Fibroblast of peridontal ligament (primary cell): ENCODE measurements around the gene CHPF.

Experiments
- DNase-seq: peaks from one replicate; pipeline ENCODE4 v3.0.0-alpha.2; 2010; ENCODE audit errors: extremely low read depth

The CHPF gene

GRCh38 chr2:219531639-219532377 is 11.8 kb downstream of the CHPF start:
- DNase-seq, result no peak

DNA sequence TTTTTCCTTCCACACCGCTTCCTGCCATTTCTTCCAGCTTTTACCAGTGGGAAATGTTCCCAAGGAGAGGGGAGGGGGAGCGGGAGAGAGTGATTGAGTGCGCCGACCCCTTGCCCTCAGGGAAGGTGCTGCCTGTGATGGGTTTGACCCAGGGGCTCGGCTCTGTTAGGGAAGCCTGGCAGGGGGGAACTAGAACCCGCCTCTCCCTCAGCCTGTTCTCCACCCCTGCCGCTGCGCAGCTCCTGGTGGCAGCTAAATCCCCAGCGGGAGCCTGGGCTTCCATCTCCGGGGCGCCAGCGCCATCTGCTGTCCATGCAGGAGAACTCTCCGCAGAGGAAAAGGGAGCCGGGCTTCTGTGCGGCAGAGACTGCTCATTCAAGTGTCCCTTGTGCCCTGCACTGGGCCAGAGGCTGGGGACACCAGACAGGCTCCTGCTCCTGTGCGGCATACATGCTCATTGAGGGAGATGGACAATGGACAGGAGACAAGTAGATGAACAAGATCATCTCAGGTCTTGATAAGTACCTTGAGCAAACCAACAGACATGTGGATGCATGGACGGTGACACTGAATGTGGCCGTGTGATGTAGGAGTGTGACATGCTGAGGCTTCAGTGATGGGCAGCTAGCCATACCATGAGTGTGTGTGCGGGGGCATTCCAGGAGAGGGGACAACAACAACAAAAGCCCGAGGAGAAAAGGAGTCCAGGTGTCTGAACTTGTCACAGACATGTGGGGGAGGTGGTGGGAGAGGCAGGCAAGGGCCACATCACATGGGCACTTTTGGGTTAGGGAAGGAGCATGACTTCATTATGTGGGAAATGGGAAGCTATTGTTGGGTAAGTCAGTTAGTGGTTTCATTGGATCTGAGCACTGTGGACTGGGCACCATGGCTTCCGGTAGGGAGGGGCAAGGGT is 13.3 kb downstream of the CHPF start:
- peak; percentile 81 for DNase-seq

GRCh38 chr2:219527472-219527871 is 16.1 kb downstream of the CHPF start:
- no peak for DNase-seq

GRCh38 chr2:219527076-219527394 is 16.6 kb downstream of the CHPF start:
- no peak for DNase-seq

- DNase-seq, result no peak
Measured at GRCh38 chr2:219526320-219527075, 17.1 kb downstream of the CHPF start.

DNA sequence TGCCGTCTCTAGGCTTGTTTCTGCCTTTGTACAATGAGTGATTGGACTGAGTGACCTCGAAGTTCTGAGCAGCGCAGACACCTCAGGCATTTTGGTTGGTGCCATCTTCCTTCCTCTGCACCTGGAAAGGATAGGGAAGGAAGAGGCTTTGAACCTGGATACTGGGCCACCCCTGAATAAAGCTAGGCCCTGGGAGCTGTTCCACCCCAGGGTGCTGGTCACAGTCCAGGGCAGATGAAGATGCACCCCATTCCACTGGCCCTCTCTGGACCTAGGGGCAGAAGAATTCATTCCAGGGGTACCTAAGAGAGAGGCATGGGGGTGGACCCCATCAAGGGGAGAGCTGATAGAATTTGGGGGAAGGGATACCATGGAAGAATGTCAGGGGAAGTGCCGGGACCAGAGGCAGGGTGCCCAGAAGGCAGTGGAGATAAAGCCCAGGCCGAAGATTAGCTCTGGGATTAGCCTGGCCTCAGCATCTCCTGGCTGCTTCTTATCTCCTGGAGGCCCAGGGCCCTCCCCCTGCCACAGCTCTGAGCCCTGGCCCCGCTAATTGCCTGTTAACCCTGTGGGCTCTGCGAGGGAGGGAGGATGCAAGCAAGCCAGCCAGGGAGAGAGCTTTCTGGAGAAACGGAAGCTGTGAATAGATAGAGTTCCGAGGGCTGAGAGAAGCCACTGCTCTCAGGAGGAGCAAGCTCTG is 17.9 kb downstream of the CHPF start:
- DNase-seq, result no peak

DNA sequence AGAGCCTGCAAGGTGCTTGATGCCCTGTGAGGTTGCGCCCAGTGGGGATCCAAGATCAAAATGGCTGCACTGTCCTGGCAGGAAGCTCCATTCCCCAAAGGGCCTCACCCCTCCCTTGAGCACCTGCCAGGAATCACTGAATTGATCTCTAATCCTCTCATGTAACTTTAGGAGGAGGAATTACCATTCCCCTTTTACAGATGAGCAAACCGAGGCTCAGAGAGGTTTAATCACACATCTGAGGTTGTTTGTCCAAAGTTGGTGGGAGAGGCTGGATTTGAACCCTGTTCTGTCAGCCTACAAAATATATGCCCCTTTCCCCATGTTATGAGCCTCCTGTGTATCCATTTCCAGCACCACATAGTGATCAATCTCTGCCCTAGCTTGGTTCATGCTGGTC is 18.8 kb downstream of the CHPF start:
- DNase-seq, result no peak

GRCh38 chr2:219523031-219523671 is 20.5 kb downstream of the CHPF start:
- no peak for DNase-seq

- DNase-seq, result peak; percentile 66
Measured at GRCh38 chr2:219522111-219523030, 21.2 kb downstream of the CHPF start.

- no peak for DNase-seq
Measured at GRCh38 chr2:219521066-219521880, 22.3 kb downstream of the CHPF start.

GRCh38 chr2:219520079-219520478 is 23.5 kb downstream of the CHPF start:
- DNase-seq, result no peak

DNA sequence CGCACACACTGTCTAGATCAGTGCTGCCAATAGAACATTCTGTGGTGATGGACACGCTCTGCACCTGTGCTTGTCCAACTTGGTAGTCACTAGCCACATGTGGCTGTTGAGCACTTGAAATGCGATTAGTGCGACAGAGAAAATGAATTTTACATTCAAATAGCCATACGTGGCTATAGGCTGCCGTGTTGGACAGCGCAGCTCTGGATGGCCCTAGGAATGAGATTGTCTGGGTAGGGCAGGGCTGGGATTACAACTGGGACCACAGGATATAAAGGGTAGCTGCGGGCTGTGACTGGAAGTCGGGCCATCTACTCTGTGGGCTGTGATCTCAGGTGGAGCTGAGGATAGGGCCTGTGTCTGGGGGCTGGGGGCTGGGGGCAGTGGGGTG is 24.1 kb downstream of the CHPF start:
- no peak for DNase-seq

- no peak for DNase-seq
Measured at GRCh38 chr2:219517954-219518778, 25.4 kb downstream of the CHPF start.

DNA sequence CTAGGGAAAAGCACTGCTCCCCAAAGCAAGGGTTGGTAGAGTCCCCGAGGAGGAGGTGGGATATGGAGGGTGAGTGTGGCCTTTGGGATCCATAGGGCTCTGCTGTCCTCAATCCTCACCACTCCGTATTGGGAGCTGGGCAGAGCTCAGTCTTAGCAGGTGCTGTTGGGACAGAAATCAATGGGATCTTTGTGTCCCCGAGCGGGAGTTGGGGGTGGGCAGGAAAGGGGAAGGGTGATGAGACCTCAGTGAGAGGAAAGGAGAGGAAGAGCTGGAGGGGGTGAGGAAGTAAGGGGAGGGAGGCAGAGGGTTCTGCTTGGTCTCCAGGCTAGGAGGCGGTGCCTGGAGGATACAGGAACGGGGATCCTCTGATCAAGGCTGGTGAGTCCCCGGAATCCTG is 26.7 kb downstream of the CHPF start:
- DNase-seq, result no peak

DNA sequence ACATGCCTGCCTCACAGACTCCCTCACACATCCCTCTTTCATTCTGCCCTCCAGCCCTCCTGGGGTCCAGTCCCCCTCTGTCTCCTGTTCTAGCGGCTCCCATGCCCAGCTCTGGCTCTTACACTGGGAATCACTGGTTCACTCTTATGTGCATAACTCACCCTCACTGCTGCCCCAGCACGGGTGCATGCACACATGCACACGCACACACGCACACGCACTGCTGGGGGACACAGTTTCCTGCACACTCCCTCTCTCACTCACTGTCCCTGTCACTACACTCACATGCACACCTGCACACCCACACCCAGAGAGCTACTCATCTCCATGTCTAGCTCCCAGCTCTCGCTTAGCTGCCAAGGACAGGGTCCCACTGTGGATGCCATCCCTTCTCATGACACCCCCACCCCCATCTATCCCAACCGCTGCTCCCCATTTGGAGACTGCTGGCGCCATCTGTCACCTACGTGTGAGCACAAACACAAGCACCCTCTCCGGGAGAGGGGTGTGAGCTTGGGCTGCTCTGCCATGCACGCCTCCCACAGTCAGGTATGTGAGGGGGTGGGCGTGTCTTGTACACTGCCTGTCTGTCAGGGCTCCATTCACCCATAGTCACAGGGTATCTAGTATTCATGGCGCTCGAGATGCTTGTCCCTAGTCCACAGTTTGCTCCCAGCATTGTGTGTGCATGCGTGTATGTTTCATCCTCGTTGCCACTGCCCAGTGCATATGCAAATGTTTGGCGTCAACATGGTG is 27.6 kb downstream of the CHPF start:
- DNase-seq, result no peak

- no peak for DNase-seq
Measured at GRCh38 chr2:219514836-219515235, 28.8 kb downstream of the CHPF start.

- DNase-seq, result no peak
Measured at GRCh38 chr2:219514196-219514761, 29.3 kb downstream of the CHPF start, which contains the start of gene ASIC4. ASIC4 (plus strand) TSS chr2:219514482; CDS start chr2:219514725, 243 bp downstream.
